ENCODE results near the gene SLC6A20. TPM values are rescaled to one million over a fixed set of nuclear protein-coding genes. Genes with fewer than 3 reads are reported as not detected.

Gene SLC6A20
- total RNA-seq, 4 donors from 2014 or later: 0.19 to 0.33 (median 0.29) TPM; not detected in 1

- no peaks in the 10 kb centered on the region for H3K4me1 ChIP-seq
- WGBS: 90% methylated on average over 3 of the region's 3 CpGs
Observed at GRCh38 chr3:45782381-45782780, 14.0 kb downstream of the SLC6A20 start.

DNA sequence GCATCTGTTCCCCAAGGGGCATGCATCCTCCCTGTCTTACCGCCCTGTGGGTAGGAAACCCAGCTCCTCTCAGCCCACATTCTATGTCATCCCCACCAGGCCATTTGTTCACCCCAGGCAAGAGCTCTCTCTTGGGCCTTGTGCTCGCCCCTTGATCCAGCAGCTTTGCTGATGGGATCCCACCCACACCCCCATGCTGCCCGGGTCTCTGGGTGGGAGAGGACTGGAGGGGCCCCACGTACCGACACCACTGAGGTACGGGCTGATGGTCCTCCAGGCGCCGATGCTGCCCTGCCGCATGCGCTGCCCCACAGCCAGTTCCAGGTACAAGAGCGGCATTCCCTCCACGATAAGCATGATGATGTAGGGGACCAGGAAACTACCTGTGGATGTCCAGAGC, 14.5 kb downstream of the SLC6A20 start:
- no peak for TF ChIP-seq POLR2A (IDR thresholded peaks at IDR 0.05; ENCODE audit: low read depth)
- no peak for TF ChIP-seq POLR2AphosphoS5 (IDR thresholded peaks at IDR 0.05)
- no peak for TF ChIP-seq EP300 (IDR thresholded peaks at IDR 0.05)
- TF ChIP-seq, protein P1, sequence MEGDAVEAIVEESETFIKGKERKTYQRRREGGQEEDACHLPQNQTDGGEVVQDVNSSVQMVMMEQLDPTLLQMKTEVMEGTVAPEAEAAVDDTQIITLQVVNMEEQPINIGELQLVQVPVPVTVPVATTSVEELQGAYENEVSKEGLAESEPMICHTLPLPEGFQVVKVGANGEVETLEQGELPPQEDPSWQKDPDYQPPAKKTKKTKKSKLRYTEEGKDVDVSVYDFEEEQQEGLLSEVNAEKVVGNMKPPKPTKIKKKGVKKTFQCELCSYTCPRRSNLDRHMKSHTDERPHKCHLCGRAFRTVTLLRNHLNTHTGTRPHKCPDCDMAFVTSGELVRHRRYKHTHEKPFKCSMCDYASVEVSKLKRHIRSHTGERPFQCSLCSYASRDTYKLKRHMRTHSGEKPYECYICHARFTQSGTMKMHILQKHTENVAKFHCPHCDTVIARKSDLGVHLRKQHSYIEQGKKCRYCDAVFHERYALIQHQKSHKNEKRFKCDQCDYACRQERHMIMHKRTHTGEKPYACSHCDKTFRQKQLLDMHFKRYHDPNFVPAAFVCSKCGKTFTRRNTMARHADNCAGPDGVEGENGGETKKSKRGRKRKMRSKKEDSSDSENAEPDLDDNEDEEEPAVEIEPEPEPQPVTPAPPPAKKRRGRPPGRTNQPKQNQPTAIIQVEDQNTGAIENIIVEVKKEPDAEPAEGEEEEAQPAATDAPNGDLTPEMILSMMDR (IDR thresholded peaks at IDR 0.05): no peak
- no peaks in the 10 kb centered on the region for H3K36me3 ChIP-seq
- no peaks in the 10 kb centered on the region for H3K9me3 ChIP-seq
- no peak overlapping the region for H3K27ac ChIP-seq (replicated peaks in 1 of 4)
- H3K4me1 ChIP-seq: no peaks in the 10 kb centered on the region
- intact Hi-C loops (cut with DNase I): no loop called here
- DNase-seq (ENCODE audit: extremely low spot score): no peak
- no peak overlapping the region for H3K4me3 ChIP-seq
- 94% methylated on average over 5 of the region's 12 CpGs for WGBS
- H3K27me3 ChIP-seq: no peaks in the 10 kb centered on the region

More at GRCh38 chr3:45782381-45782780, 14.0 kb downstream of the SLC6A20 start:
- Histone ChIP-seq H3K27ac (replicated peaks in 1 of 4) (no peak overlapping the region), H3K9me3 (no peaks in the 10 kb centered on the region), H3K27me3 (no peaks in the 10 kb centered on the region), H3K36me3 (no peaks in the 10 kb centered on the region), H3K4me3 (no peak overlapping the region)
- intact Hi-C loops (cut with DNase I): no loop called here
- DNase-seq (ENCODE audit: extremely low spot score): no peak
- TF ChIP-seq POLR2A (IDR thresholded peaks at IDR 0.05; ENCODE audit: low read depth) (no peak), EP300 (IDR thresholded peaks at IDR 0.05) (no peak), POLR2AphosphoS5 (IDR thresholded peaks at IDR 0.05) (no peak)
- TF ChIP-seq, protein P1 (IDR thresholded peaks at IDR 0.05): no peak

DNA sequence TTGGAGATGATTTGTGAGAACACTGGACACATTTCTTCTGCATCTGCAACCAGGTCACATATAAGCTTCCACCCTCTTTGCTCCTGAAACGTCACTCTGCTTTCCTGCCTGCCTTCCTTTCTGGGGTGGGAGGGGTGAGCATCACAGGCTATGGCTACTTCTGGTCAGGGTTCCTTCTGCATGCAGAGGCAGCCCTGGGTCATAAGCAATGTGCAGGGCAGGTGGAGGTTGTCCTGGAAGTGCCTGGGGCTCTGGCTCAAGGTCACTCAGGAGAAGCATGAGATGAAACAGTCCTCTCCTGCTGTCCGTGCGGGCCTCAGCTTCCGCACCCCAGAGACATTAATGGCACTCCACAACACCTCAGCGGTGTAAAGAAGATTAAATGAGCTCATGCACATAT, 15.1 kb downstream of the SLC6A20 start:
- TF ChIP-seq EP300 (IDR thresholded peaks at IDR 0.05) (no peak), POLR2A (IDR thresholded peaks at IDR 0.05; ENCODE audit: low read depth) (no peak), POLR2AphosphoS5 (IDR thresholded peaks at IDR 0.05) (no peak)
- TF ChIP-seq, protein P1 (IDR thresholded peaks at IDR 0.05): no peak
- Histone ChIP-seq H3K4me3 (no peak overlapping the region), H3K4me1 (no peaks in the 10 kb centered on the region), H3K36me3 (no peaks in the 10 kb centered on the region), H3K27me3 (no peaks in the 10 kb centered on the region), H3K9me3 (no peaks in the 10 kb centered on the region), H3K27ac (replicated peaks in 1 of 4) (no peak overlapping the region)
- intact Hi-C loops (cut with DNase I): no loop called here
- no peak for DNase-seq (ENCODE audit: extremely low spot score)
- 78% methylated on average over 5 of the region's 5 CpGs for WGBS

DNA sequence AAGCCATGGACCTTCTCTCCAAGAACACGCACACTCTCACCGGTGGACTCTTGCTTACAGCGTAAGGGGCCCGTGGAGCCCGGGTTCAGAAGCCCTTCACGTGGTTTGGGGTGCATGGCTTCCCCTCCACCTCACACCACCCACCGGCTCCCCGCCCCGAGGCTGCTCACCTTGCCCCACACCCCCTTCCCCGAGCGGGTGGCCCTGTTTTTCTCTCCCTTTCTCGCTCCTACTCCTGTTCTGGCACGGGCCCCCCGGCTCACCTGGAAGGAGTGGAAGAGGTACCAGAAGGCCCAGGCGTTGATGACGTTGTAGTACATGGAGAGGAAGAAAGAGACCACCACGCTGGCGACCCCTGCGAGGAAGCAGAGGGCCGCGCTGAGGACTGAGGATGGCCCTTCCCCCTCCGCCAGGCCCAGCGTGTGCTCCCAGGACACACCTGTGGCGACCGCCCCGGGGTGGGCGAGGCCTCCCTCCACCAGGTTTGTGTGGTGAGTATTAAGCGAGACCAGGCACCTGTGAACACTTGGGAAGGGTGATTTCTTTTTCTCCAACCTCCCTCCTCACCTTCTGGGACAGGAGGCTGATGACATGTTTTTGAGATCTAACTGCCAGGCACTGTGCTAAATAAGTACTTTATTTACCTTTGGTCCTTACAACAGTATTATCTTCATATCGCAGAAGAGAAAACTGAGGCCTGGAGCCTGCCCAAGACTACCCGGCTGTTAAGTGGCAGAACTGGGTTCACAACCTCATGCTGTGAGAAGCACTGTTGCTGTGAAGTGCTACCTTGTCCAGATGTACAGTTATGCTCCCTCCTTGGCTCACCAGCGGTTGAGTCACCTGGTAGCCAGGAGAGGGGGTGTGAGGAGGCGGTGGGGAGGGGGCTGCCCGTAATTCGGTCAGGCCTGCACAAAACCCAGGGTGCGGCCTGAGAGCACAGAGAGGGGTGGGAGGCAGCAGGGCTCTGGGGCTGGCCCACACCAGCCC, 16.3 kb downstream of the SLC6A20 start:
- TF ChIP-seq EP300 (IDR thresholded peaks at IDR 0.05): no peak
- TF ChIP-seq, protein P1 (IDR thresholded peaks at IDR 0.05): no peak
- no peak for TF ChIP-seq POLR2AphosphoS5 (IDR thresholded peaks at IDR 0.05)
- TF ChIP-seq POLR2A (IDR thresholded peaks at IDR 0.05; ENCODE audit: low read depth): no peak
- Histone ChIP-seq H3K4me3 (no peak overlapping the region), H3K36me3 (no peaks in the 10 kb centered on the region), H3K9me3 (no peaks in the 10 kb centered on the region), H3K4me1 (no peaks in the 10 kb centered on the region), H3K27me3 (no peaks in the 10 kb centered on the region), H3K27ac (replicated peaks in 1 of 4) (no peak overlapping the region)
- no peak for DNase-seq (ENCODE audit: extremely low spot score)
- intact Hi-C loops (cut with DNase I): no loop called here
- 89% methylated on average over 33 of the region's 35 CpGs for WGBS

All from esophagus muscularis mucosa (tissue), 4 donors.